HG03064 (cell line): Measurements from ENCODE around the gene MKRN1.
"Not testable (repeated sequence)": the region's sequence is repeated elsewhere in the genome, so short reads cannot be mapped to it uniquely, and the experiment has no call there.

Experiments used
- ATAC-seq: cut with Tn5 transposase; IDR thresholded peaks from one replicate; pipeline ENCODE4 v1.9.1; 2021; ENCODE audit warnings: low read depth; ENCODE audit not compliant: unreplicated experiment

Gene MKRN1

GRCh38 chr7:140441519-140441918 lies 37.8 kb downstream of the MKRN1 start:
- ATAC-seq = no peak

- ATAC-seq = no peak
These were observed 38.7 kb downstream of the MKRN1 start for GRCh38 chr7:140440593-140440992.

GRCh38 chr7:140439359-140439758 lies 39.9 kb downstream of the MKRN1 start:
- no peak for ATAC-seq

- ATAC-seq = no peak
These were observed 43.9 kb downstream of the MKRN1 start for GRCh38 chr7:140435252-140435895.

GRCh38 chr7:140433396-140433795 lies 45.9 kb downstream of the MKRN1 start:
- no peak for ATAC-seq

- no peak for ATAC-seq
These were observed 53.2 kb downstream of the MKRN1 start for GRCh38 chr7:140426130-140426529.

GRCh38 chr7:140425718-140426117 lies 53.6 kb downstream of the MKRN1 start:
- no peak for ATAC-seq

- ATAC-seq = no peak
These were observed 55.8 kb downstream of the MKRN1 start for GRCh38 chr7:140423501-140423900.

- ATAC-seq = no peak
These were observed 57.8 kb downstream of the MKRN1 start for GRCh38 chr7:140421521-140421920.

- ATAC-seq = no peak
These were observed 60.7 kb downstream of the MKRN1 start for GRCh38 chr7:140418653-140419052.

- not testable (repeated sequence) for ATAC-seq
These were observed 61.2 kb downstream of the MKRN1 start for GRCh38 chr7:140418156-140418472.

GRCh38 chr7:140417456-140418155 lies 61.7 kb downstream of the MKRN1 start:
- no peak for ATAC-seq

- ATAC-seq = no peak
These were observed 62.7 kb downstream of the MKRN1 start for GRCh38 chr7:140416560-140416959.

GRCh38 chr7:140415816-140416215 lies 63.5 kb downstream of the MKRN1 start:
- ATAC-seq = not testable (repeated sequence)

- no peak for ATAC-seq
These were observed 63.9 kb downstream of the MKRN1 start for GRCh38 chr7:140415361-140415760.

GRCh38 chr7:140404565-140405065 lies 74.7 kb downstream of the MKRN1 start:
- no peak for ATAC-seq

GRCh38 chr7:140403878-140404564 lies 75.3 kb downstream of the MKRN1 start, which contains the start of gene RAB19:
Gene RAB19, plus strand, starts transcription at chr7:140404058. Its CDS starts 3,589 bp downstream, at chr7:140407647.
- no peak for ATAC-seq
